ELF-1 (cell line): ENCODE measurements around the gene PIGU.
"Not testable (repeated sequence)": the region's sequence is repeated elsewhere in the genome, so short reads cannot be mapped to it uniquely, and the experiment has no call there.

Experiments used
- DNase-seq: peaks from one replicate; pipeline ENCODE4 v3.0.0-alpha.2; 2016; ENCODE audit warnings: low read depth, low spot score

PIGU gene

DNA sequence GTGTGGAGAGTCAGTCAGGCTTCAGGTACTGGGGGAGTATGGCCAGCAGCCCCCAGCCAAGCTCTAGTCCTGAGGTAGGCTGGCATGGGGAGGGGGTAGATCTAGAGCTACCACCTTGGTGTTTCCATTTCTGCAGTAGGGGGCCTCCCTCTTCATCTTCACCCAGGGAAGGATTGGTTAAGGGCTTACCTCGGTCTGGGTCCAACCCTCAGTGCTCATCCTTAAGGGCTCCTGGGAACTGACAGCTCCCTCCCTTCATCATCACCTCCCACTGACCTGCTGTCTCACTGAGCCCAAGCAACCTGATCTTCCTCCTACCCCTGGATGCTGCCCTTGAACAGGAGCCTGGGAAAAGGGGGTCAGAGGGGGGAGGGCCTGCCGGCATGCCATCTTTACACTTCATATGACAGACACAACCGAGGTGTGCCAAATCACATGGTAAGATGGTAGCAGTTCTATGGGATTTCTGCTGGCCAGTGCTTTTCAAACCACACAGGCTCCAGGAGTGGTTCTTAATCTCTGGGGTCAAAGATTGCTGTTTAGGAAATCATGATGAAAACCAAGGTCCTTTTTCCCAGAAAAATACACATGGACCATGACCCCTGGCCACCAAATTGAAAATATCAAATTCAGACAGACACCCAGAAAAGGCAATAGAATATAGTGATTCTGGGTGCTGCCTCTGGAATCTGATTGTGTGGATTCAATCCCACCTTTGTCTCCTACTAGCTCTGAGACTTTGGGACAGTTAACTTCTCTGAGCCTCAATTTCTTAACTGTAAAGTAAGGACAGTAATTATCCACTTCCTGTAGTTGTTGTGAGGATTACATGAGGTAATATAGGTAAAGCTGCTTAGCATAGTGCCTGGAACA lies 30.3 kb upstream of the PIGU start:
- no peak for DNase-seq

GRCh38 chr20:34706302-34706875 lies 29.5 kb upstream of the PIGU start:
- no peak for DNase-seq

GRCh38 chr20:34705397-34706301 lies 28.8 kb upstream of the PIGU start:
- DNase-seq = peak; percentile 44

GRCh38 chr20:34705008-34705396 lies 28.1 kb upstream of the PIGU start:
- no peak for DNase-seq

- peak; percentile 93 for DNase-seq
These were observed 27.5 kb upstream of the PIGU start, which contains the start of gene TP53INP2 for GRCh38 chr20:34704177-34705007. TP53INP2 (plus strand) TSS chr20:34704344; CDS start chr20:34708740, 4,396 bp downstream.

DNA sequence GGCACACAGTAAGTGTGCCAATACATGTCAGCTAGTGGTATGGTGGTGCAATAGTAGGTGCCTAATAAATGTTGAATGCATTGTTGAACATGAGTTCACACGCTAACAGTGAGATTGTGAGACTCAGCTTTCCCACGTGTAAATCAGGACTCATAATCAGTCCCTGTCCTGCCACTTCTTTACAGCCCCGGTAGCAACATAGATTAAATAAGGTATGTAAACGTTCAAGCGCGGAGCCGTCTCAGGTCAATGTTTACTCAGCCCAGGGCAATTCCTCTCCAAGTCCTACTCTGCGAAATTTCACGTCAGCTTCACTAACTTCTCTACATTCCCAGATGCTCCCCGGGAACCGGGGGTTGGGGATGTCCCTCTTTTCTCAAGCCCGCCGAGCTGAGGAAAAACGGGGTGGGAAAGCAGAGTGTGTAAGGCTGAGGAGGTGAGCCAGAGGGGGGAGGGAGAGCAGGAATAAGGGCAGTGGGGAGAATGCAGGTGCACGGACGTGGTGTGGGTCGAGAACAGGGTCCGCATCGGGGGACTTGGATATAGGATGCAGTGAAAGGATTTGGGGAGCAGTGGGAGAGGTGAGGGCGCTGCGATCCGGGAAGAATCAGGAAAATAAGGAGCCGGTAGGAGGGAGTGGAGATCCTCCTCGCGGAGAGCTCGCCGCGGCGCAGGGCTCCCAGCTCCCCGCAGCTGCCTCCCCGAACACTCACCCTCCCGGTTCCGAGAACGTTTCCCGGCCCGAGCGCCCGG lies 26.7 kb upstream of the PIGU start:
- peak; percentile 55 for DNase-seq

- no peak for DNase-seq
These were observed 26.1 kb upstream of the PIGU start for GRCh38 chr20:34703061-34703423.

- no peak for DNase-seq
These were observed 24.7 kb upstream of the PIGU start for GRCh38 chr20:34701405-34702085.

GRCh38 chr20:34693414-34693813 lies 16.5 kb upstream of the PIGU start:
- no peak for DNase-seq

DNA sequence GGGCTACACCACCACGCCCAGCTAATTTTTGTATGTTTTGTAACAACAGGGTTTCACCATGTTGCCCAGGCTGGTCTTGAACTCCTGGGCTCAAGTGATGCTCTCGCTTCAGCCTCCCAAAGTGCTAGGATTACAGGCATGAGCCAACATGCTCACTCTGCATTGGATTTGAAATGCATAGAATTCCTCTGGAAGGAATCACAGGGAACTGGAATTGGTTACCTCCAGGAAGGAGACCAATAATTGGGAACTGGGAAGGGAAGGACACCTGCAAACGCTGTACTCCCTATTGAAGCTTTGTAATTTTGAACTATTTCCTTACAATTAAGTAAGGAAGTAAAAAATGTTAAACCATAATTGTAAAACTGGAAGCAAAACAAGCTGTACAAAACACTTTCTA lies 14.9 kb upstream of the PIGU start:
- no peak for DNase-seq

GRCh38 chr20:34689486-34689885 lies 12.6 kb upstream of the PIGU start:
- DNase-seq = no peak

DNA sequence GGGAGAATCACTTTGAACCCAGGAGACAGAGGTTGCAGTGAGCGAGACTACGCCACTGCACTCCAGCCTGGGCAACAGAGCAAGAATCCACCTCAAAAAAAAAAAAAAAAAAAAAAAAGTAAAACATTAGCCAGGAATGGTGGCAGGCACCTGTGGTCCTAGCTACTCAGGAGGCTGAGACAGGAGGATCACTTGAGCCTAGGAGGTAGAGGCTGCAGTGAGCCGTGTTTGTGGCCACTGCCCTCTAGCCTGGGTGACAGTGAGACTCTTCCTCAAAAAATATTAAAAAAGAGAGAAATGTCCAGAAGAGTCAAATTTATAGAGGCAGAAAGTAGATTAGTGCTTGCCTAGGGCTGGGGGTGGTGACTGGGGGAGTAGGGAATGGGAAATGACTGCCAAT lies 6.8 kb upstream of the PIGU start:
- no peak for DNase-seq

DNA sequence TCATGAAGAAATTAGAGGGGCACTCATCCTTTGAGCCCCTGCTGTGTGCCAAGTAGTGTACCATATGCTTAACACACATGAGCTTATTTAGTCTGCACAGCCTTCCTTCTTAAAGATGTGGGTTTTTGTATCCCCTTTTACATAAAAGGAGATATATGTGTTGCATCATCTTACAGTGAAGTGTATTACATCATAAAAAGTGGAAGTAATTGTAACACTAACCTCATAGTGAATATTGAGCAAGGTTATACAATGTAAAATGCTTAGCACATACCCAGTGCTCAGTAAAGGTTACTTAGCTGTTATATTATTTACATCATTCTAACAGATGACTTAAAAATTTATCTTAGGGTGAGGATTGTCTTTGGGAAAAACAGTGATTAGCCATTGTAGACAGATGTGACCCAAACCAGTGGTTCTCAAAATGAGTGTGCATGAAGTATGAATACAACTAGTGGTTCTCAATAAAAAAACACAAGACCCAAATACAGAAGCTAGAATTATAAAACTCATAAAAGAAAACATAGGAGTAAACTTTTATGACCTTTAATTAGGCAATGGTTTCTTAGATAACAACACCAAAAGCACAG lies 3.8 kb upstream of the PIGU start:
- DNase-seq = no peak

DNA sequence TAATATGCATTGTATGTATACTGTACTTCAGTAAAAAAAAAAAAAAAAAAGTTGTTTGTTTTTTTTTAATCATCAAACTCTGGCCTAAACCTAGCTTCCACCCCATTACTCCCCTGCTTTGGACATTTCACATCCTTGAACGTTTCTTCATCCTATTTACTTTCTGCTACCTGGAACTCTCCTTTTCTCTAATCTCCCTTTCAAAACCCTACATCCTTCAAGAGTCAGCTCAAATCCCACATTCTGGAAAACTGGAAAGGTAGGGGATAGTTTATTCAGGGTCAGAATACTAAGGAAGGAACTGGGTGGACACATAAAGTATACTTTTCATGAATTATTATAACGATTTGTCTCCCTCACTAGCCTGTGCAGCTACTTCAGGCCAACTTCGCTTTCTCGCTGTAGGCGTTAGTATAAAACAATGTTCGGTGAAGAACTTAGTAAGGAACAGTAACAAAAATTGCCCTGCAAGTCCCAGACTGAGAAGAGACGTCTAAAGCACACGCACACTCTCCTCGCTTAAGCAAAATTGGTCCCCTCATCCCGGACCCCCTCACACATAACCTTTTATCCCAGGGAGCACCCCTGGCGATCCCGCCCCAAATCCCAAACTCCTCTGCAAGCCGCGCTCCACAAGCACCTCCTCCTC lies 775 bp downstream of the PIGU start:
- no peak for DNase-seq

DNA sequence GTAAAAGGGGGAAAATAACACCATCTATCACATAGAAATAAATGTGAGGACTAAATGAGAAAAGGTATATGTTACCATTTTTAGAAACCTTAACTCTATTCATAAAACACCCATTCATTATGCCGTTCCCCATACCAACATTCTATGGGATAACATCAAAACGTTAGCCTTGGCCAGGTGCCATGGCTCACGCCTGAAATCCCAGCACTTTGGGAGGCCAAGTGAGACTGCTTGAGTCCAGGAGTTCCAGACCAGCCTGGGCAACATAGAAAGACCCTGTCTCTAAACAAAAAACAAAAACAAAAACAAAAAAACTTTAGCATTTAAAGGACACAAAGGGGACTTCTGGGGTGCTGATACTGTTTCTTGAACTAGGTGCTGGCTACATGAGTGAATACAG lies 1.3 kb downstream of the PIGU start:
- no peak for DNase-seq

GRCh38 chr20:34673412-34673811 lies 3.5 kb downstream of the PIGU start:
- no peak for DNase-seq

GRCh38 chr20:34669094-34669493 lies 7.8 kb downstream of the PIGU start:
- DNase-seq = no peak

DNA sequence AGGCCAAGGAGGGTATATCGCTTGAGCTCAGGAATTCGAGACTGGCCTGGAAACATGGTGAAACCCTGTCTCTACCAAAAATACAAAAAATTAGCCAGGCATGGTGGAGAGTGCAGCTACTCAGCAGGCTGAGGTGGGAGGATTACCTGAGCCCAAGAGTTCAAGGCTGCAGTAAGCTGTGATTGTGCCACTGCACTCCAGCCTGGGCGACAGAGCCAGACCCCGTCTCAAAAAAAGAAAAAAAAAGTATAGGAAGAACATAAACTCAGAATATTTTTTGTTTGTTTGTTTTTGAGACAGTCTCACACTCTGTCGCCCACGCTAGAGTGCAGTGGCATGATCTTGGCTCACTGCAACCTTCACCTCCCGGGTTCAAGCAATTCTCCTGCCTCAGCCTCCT lies 12.1 kb downstream of the PIGU start:
- not testable (repeated sequence) for DNase-seq
